GM21717 (cell line): ENCODE measurements around the gene ZCCHC2.

ENCODE experiments used
- ATAC-seq: cut with Tn5 transposase; IDR thresholded peaks from one replicate; pipeline ENCODE4 v1.9.1; 2021; ENCODE audit warnings: mild to moderate bottlenecking, moderate library complexity; ENCODE audit not compliant: unreplicated experiment

Gene ZCCHC2

GRCh38 chr18:62574776-62575175, 52.0 kb downstream of the ZCCHC2 start:
- no peak for ATAC-seq

- ATAC-seq, result no peak
Observed at GRCh38 chr18:62576271-62576670, 53.4 kb downstream of the ZCCHC2 start.

GRCh38 chr18:62576845-62577512, 54.2 kb downstream of the ZCCHC2 start:
- ATAC-seq, result no peak

GRCh38 chr18:62577765-62578164, 54.9 kb downstream of the ZCCHC2 start:
- ATAC-seq, result no peak

GRCh38 chr18:62578980-62579511, 56.2 kb downstream of the ZCCHC2 start:
- ATAC-seq, result no peak

- no peak for ATAC-seq
Observed at GRCh38 chr18:62583376-62583775, 60.6 kb downstream of the ZCCHC2 start.

- ATAC-seq, result peak; percentile 84
Observed at GRCh38 chr18:62584241-62585120, 61.7 kb downstream of the ZCCHC2 start.

- ATAC-seq, result no peak
Observed at GRCh38 chr18:62585274-62586150, 62.7 kb downstream of the ZCCHC2 start.

GRCh38 chr18:62586151-62586774, 63.4 kb downstream of the ZCCHC2 start:
- ATAC-seq, result peak; percentile 67

- no peak for ATAC-seq
Observed at GRCh38 chr18:62586781-62587487, 64.1 kb downstream of the ZCCHC2 start.

GRCh38 chr18:62587689-62588088, 64.9 kb downstream of the ZCCHC2 start:
- no peak for ATAC-seq

- ATAC-seq, result no peak
Observed at GRCh38 chr18:62588217-62588616, 65.4 kb downstream of the ZCCHC2 start.

GRCh38 chr18:62590799-62591590, 68.2 kb downstream of the ZCCHC2 start:
- no peak for ATAC-seq

GRCh38 chr18:62596145-62597005, 73.5 kb downstream of the ZCCHC2 start:
- ATAC-seq, result no peak

GRCh38 chr18:62601871-62602270, 79.0 kb downstream of the ZCCHC2 start:
- no peak for ATAC-seq

GRCh38 chr18:62602706-62603105, 79.9 kb downstream of the ZCCHC2 start:
- ATAC-seq, result no peak

GRCh38 chr18:62603211-62603610, 80.4 kb downstream of the ZCCHC2 start:
- no peak for ATAC-seq

GRCh38 chr18:62603979-62604378, 81.2 kb downstream of the ZCCHC2 start:
- ATAC-seq, result no peak
